Osteoblast (primary cell): ENCODE results near the gene SLC25A21. TPM values are rescaled to one million over a fixed set of nuclear protein-coding genes. Genes with fewer than 3 reads are reported as not detected.

Experiments
- DNase-seq: peaks from one replicate; pipeline ENCODE4 v3.0.0; 2011; ENCODE audit warnings: low spot score, mixed read lengths; ENCODE audit not compliant: insufficient read length; ENCODE audit errors: missing footprints
- H2AFZ ChIP-seq: 2 replicates; pipeline ENCODE4 v1.6.0; 2011; ENCODE audit warnings: mild to moderate bottlenecking, low read length
- H3K27ac ChIP-seq: 2 replicates; pipeline ENCODE4 v1.5.1; 2011; ENCODE audit warnings: mild to moderate bottlenecking, low read depth, low read length, moderate library complexity
- H3K27me3 ChIP-seq: 2 replicates; pipeline ENCODE4 v1.6.0; 2012; ENCODE audit warnings: mild to moderate bottlenecking, control low read depth, inconsistent platforms, low read length, moderate library complexity; ENCODE audit not compliant: insufficient read depth
- H3K36me3 ChIP-seq: 2 replicates; pipeline ENCODE4 v1.5.1; 2011; ENCODE audit warnings: mild to moderate bottlenecking, low read length, control low read depth, moderate library complexity; ENCODE audit not compliant: insufficient read depth
- H3K4me1 ChIP-seq: 2 replicates; pipeline ENCODE4 v1.5.1; 2011; ENCODE audit warnings: mild to moderate bottlenecking, low read length, control low read depth, moderate library complexity; ENCODE audit not compliant: insufficient read depth
- H3K4me2 ChIP-seq: 2 replicates; pipeline ENCODE4 v1.6.0; 2011; ENCODE audit warnings: mild to moderate bottlenecking, low read length; ENCODE audit not compliant: insufficient read depth
- H3K4me3 ChIP-seq: fragments of 200-600 bp; sonication (generic); 3 replicates; pipeline ENCODE4 v1.5.1; 2012; ENCODE audit warnings: mild to moderate bottlenecking, low read length, inconsistent platforms; ENCODE audit not compliant: insufficient read depth
- H3K79me2 ChIP-seq: 2 replicates; pipeline ENCODE4 v1.6.0; 2012; ENCODE audit warnings: mild to moderate bottlenecking, low read length, control low read depth, inconsistent platforms; ENCODE audit not compliant: insufficient read depth
- H3K9me3 ChIP-seq: 2 replicates; pipeline ENCODE4 v1.5.1; 2011; ENCODE audit warnings: low read depth, low read length, control low read depth
- H4K20me1 ChIP-seq: 2 replicates; pipeline ENCODE4 v1.6.0; 2012; ENCODE audit warnings: mild to moderate bottlenecking, low read length, control low read depth; ENCODE audit not compliant: insufficient read depth
- total RNA-seq: library from RNA; depleted of rRNA; stranded (reverse); fragments of >200 nt; gene quantifications from 2 replicates; pipeline ENCODE4 v1.2.3, GENCODE V29; 2012
- TF ChIP-seq, protein P1 (sequence below): IDR thresholded peaks from 2 replicates; pipeline ENCODE4 v1.5.1; 2011; ENCODE audit warnings: mild to moderate bottlenecking, low read depth, low read length, moderate library complexity; ENCODE audit errors: extremely low read depth

The SLC25A21 gene
- total RNA-seq, 1 donor, result 0.72 TPM

- no peak overlapping the region for H3K27ac ChIP-seq
- TF ChIP-seq, protein P1, sequence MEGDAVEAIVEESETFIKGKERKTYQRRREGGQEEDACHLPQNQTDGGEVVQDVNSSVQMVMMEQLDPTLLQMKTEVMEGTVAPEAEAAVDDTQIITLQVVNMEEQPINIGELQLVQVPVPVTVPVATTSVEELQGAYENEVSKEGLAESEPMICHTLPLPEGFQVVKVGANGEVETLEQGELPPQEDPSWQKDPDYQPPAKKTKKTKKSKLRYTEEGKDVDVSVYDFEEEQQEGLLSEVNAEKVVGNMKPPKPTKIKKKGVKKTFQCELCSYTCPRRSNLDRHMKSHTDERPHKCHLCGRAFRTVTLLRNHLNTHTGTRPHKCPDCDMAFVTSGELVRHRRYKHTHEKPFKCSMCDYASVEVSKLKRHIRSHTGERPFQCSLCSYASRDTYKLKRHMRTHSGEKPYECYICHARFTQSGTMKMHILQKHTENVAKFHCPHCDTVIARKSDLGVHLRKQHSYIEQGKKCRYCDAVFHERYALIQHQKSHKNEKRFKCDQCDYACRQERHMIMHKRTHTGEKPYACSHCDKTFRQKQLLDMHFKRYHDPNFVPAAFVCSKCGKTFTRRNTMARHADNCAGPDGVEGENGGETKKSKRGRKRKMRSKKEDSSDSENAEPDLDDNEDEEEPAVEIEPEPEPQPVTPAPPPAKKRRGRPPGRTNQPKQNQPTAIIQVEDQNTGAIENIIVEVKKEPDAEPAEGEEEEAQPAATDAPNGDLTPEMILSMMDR, result no peak
- no peak overlapping the region for H3K4me2 ChIP-seq
- no peak overlapping the region for H3K4me3 ChIP-seq
- no peaks in the 10 kb centered on the region for H3K36me3 ChIP-seq
- DNase-seq, result no peak
- H3K4me1 ChIP-seq, result no peaks in the 10 kb centered on the region
- no peaks in the 10 kb centered on the region for H4K20me1 ChIP-seq
- H2AFZ ChIP-seq, result no peak overlapping the region
- no peaks in the 10 kb centered on the region for H3K9me3 ChIP-seq
- H3K27me3 ChIP-seq, result no peaks in the 10 kb centered on the region
- no peaks in the 10 kb centered on the region for H3K79me2 ChIP-seq
Observed at GRCh38 chr14:36820901-36821300, 351.5 kb downstream of the SLC25A21 start.

GRCh38 chr14:36820111-36820709 lies 352.2 kb downstream of the SLC25A21 start:
- Histone ChIP-seq H2AFZ (no peak overlapping the region), H3K4me3 (no peak overlapping the region), H4K20me1 (no peaks in the 10 kb centered on the region), H3K4me2 (no peak overlapping the region), H3K27me3 (no peaks in the 10 kb centered on the region), H3K27ac (no peak overlapping the region), H3K36me3 (no peaks in the 10 kb centered on the region), H3K79me2 (no peaks in the 10 kb centered on the region), H3K9me3 (no peaks in the 10 kb centered on the region), H3K4me1 (no peaks in the 10 kb centered on the region)
- TF ChIP-seq, protein P1, result no peak
- DNase-seq, result peak; percentile 19

GRCh38 chr14:36818794-36819384 lies 353.5 kb downstream of the SLC25A21 start:
- Histone ChIP-seq H3K79me2 (no peaks in the 10 kb centered on the region), H3K27ac (no peak overlapping the region), H2AFZ (no peak overlapping the region), H3K27me3 (no peaks in the 10 kb centered on the region), H3K4me1 (no peaks in the 10 kb centered on the region), H4K20me1 (no peaks in the 10 kb centered on the region), H3K4me2 (no peak overlapping the region), H3K9me3 (no peaks in the 10 kb centered on the region), H3K4me3 (no peak overlapping the region), H3K36me3 (no peaks in the 10 kb centered on the region)
- TF ChIP-seq, protein P1, result no peak
- DNase-seq, result no peak

- DNase-seq, result no peak
- TF ChIP-seq, protein P1, result no peak
- Histone ChIP-seq H3K79me2 (no peaks in the 10 kb centered on the region), H3K27me3 (no peaks in the 10 kb centered on the region), H3K4me3 (no peak overlapping the region), H3K27ac (no peak overlapping the region), H3K4me2 (no peak overlapping the region), H3K9me3 (no peaks in the 10 kb centered on the region), H3K36me3 (no peaks in the 10 kb centered on the region), H2AFZ (no peak overlapping the region), H4K20me1 (no peaks in the 10 kb centered on the region), H3K4me1 (no peaks in the 10 kb centered on the region)
Observed at GRCh38 chr14:36818246-36818645, 354.2 kb downstream of the SLC25A21 start.
